Stimulated activated CD8-positive, alpha-beta memory T cell treated with anti-CD3 and anti-CD28 coated beads, Interleukin-7, amount 100 ng/mL, for 1 hour (primary cell): ENCODE data around the gene ACOX3.

Experiments used
- DNase-seq, 2 donors: peaks; one replicate each; pipeline ENCODE4 v3.0.0-alpha.2; 2020; ENCODE audit warnings: low read depth in 2 of 2

The ACOX3 gene

GRCh38 chr4:8336412-8337075 lies 104.0 kb downstream of the ACOX3 start:
- no peak for DNase-seq

DNA sequence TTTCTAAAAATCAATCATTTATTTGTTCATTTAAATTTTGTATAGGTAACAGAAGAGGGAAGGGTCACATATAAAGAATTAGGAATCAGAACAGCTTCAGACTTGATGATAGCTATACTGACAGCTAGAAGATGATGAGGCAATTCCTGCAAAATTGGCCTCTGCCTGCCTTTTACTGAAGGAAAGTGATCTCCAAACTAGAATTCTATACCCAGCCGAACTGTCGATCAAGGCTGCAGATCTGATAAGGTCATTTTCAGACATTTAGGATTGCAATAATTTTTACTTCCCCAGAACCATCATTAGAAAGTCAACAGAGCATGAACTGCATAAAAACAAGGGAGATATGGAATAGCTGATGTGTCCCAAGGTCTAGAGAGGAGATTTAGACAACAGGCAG lies 104.7 kb downstream of the ACOX3 start:
- no peak for DNase-seq

DNA sequence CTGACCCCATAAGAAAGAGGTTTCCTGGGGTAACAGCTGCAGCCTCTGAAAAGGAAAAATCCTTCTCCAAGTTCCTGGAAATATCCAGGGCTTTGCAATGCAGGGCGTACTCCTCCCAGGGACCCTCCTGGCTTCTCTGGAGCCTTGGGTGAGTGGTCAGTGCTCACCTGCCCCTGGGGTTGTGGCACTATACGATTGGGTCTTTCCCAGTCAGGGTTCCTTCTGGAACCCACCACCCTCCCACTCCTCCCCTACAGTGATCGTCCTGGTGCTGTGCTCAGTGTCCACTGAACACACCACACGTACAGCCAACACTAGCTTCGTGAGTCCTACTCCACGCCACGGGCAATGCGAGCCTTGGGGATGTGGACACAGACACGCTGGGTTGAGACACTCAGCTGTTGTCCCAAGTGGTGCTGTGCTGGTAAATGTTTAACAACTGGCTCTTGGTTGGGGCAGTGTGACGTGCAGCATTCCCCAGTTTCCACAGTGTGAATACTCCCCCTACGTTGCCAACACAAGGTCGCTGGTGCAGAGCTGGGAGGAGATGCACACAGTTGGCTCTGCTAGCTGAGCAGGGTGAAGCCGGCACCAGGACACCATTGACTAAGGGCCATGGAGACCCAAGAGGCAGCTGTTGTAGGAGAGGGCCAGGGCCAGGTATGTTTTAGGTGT lies 105.6 kb downstream of the ACOX3 start:
- DNase-seq = no peak

DNA sequence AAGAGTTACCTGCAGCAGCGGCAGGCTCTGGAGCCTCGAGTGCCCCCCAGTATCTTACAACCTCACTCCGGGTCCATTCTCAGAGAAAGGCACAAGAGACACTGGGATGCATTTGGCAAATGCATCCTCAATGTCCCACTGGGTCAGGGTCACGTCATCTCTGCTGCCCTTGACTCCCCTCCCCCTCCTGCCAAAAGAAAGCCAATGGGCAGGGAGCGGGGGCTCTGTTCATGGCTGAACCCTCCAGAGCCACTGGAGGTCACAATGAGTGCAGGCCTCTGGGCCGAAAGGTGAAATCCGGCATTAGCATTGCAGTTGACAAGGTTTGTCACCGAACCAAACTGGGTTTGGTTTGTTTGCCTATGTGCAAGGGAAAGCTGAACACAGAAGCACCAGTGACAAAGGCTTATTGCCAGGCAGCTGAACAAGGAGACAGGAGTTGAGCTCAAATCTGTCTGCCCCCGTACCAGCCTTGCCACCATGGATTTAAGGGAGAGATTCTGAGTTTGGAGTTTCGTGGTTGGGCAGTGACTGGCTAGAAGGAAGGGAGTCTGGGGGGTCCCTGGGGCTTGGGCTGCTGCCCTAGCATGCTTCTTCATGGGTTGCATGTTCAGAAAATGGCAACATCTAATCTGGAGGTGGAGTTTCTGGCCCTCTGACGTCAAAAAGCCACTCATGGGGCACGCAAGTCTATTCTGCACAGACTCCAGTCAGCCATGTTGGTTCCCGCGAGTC lies 106.6 kb downstream of the ACOX3 start:
- no peak for DNase-seq

DNA sequence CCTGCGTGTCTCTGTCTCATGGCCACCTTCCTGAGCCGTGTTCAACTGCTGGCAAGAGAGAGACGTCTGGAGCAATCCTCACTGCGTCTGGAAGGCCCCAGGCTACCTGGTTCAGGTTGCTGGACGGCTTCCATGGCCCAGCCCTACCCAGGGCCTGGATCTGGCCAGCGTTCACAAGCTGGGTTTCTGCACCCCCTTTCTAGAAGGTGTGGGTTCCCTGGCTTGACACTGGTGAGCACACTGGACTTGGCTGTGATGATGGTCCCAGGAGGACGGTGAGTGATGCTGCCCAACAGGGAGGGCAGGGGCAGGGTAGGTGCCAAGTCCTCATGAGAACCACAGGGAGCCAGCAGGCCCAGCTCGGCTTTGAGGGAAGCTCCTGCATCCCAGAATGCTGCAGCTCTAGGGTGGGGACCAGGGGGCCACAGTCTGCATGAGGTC lies 107.6 kb downstream of the ACOX3 start:
- no peak for DNase-seq

GRCh38 chr4:8332038-8332857 lies 108.3 kb downstream of the ACOX3 start:
- no peak for DNase-seq

DNA sequence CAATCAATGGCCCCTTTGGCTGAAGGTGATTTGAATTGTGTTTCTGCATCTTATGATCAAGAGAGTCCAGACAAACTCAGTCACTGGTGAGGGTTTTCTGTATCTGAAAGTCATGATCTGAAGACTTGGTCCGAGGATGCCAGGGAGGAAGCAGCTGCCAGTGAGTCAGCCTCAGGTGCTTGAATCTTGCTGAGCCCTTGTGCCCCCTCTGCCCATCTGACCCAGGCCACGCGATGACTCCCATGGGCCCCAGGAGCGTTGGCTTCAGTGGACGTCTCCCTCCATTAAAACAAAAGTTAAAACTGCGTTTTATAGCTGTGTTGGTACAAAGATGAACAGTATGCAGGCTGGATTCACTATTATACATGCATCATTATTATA lies 109.0 kb downstream of the ACOX3 start:
- DNase-seq = no peak

DNA sequence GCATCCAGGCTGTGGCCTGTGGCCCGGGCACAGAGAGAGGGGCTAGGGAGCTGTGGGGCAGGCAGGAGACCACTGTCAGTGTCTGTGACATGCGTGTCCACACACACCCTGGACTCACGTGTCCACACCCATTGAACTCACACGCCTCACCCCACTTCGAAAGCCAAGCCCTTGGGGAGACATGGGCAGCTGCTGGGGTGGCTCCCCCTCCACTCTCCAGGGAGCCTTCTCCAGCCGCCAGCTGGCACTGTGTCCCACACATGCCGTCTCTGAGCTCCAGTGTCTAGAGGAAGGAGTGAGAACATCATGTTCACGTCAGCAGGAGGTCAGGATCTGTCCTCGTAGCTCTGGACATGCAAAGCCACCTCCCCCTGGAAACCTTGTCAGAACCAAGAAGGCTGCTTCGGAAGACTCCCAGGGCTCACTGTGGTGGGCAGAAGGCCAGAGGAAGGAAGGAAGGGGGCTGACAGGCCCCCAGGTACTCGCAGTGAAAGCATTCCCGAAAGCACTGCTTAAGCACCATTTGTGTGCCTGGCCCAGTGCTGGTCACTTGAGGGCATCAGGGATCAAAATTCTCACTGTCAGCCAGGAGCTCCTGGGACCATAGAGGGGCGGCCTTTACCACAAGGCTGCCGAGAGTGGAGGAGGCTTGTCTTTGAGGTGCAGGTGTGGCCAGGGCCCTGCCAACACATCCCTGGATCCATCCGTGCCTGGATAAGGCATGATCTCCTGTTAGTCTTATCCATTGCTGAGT lies 109.5 kb downstream of the ACOX3 start:
- DNase-seq = no peak

GRCh38 chr4:8329859-8330761 lies 110.4 kb downstream of the ACOX3 start:
- DNase-seq = no peak

GRCh38 chr4:8329560-8329858 lies 111.0 kb downstream of the ACOX3 start:
- no peak for DNase-seq

GRCh38 chr4:8328866-8329559 lies 111.5 kb downstream of the ACOX3 start:
- no peak for DNase-seq

GRCh38 chr4:8328456-8328855 lies 112.1 kb downstream of the ACOX3 start:
- no peak for DNase-seq

- DNase-seq = no peak
Observed at GRCh38 chr4:8326206-8326605, 114.3 kb downstream of the ACOX3 start.

- DNase-seq = no peak
Observed at GRCh38 chr4:8325291-8325973, 115.1 kb downstream of the ACOX3 start.

GRCh38 chr4:8324640-8325239 lies 115.8 kb downstream of the ACOX3 start:
- no peak for DNase-seq

- DNase-seq = no peak
Observed at GRCh38 chr4:8323947-8324555, 116.5 kb downstream of the ACOX3 start.

DNA sequence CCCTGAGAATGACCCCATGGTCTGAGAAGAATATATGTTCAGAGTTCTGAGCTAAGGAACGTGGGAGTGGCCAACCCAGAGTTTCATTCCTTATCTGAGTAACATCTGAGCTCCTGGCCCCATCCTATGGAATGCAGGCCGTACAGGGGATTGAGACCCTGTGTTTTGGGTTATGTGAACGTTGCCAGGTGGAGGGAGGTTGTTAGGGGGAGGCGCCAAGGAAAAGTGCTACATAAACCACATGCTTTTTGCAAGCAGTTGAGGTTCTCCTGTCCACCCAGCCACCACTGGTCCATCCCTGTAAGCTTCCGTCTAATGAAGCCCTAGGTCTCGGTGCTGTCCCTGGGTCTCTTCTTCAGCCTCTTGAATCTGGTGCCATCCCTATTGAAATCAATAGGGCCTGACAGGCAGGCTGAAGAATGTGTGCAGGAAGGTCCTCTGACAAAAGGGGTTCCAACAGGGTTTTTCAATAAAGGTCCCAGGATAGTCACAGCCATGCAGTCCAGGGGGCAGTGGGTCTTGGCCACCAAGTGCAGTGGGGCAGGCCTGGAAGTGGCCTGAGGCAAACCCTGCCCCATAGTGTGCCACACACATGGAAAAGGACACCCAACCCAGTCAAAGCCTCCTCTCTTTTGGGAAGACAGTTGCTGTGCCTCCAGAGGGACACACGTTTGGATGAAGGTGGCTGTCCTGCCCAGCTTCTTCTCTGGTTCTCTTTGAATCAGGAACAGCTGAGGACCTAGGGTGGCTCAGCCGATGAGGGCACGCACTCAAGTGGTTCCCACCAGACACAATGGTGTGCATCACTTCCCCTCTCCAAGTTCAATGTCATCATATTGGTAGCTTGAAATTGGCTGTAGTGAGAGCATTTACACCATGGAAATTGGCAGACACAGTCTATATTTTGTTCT lies 117.5 kb downstream of the ACOX3 start:
- DNase-seq = no peak
